Measurements from ENCODE around the gene CA6. TPM values are rescaled to one million over a fixed set of nuclear protein-coding genes. Genes with fewer than 3 reads are reported as not detected.

Gene CA6
- total RNA-seq, 3 donors from 2014 or later (not counting 1 experiment from before 2014, with no cell fraction given) = not detected

GRCh38 chr1:8925406-8925805, 20.3 kb upstream of the CA6 start:
- H3K4me3 ChIP-seq (ENCODE audit: low read length) = no peak overlapping the region
- H3K27ac Mint-ChIP-seq = no peak overlapping the region
- DNase-seq = no peak
- H3K4me1 Mint-ChIP-seq = peaks cover 12 to 17% of the 10 kb centered on the region in 2 donors
- H3K27ac ChIP-seq (ENCODE audit: low read length) = no peak overlapping the region
- no peak overlapping the region for H3K4me3 Mint-ChIP-seq
- H3K9me3 Mint-ChIP-seq = no peaks in the 10 kb centered on the region
- H3K9me3 ChIP-seq (ENCODE audit: control insufficient read depth, insufficient read depth, low read length) = no peaks in the 10 kb centered on the region
- no peaks in the 10 kb centered on the region for H3K27me3 Mint-ChIP-seq (ENCODE audit: low read depth in 2 of 2)
- no peak for TF ChIP-seq CTCF (IDR thresholded peaks at IDR 0.05)
- H3K36me3 ChIP-seq (ENCODE audit: control insufficient read depth, insufficient read depth, low read length) = no peaks in the 10 kb centered on the region
- H3K4me1 ChIP-seq (ENCODE audit: control insufficient read depth, insufficient read depth, low read length) = peaks cover 8% of the 10 kb centered on the region
- ATAC-seq = no peak
- intact Hi-C loops (cut with micrococcal nuclease) = no loop called here
- no peaks in the 10 kb centered on the region for H3K27me3 ChIP-seq (ENCODE audit: control insufficient read depth, insufficient read depth, low read length)
- 22% methylated on average over 2 of the region's 2 CpGs for WGBS (ENCODE audit: insufficient coverage)
- no peaks in the 10 kb centered on the region for H3K36me3 Mint-ChIP-seq

DNA sequence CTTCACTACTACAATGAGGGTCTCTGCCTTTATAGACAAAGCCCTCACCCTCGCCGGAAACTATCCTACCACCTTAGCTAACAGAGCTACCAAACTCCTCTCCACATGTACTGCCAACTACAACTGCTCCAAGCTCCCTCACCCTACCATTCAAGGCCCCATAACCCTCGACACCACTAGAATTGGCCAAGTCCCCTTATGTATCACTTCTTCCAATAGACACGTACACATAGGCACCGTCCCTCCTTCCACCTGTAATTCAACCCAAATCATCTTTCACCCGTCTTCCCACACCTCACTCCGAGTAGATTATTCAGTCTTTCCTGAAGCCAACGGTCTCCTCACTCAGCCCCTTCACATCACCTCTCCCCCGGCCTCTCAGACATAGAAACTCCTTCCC, 19.7 kb upstream of the CA6 start:
- intact Hi-C loops (cut with micrococcal nuclease) = no loop called here
- no peak overlapping the region for H3K4me3 ChIP-seq (ENCODE audit: low read length)

GRCh38 chr1:8926707-8927694, 18.7 kb upstream of the CA6 start:
- H3K9me3 Mint-ChIP-seq = no peaks in the 10 kb centered on the region
- Histone ChIP-seq H3K27ac (ENCODE audit: low read length) (no peak overlapping the region), H3K36me3 (ENCODE audit: control insufficient read depth, insufficient read depth, low read length) (no peaks in the 10 kb centered on the region), H3K9me3 (ENCODE audit: control insufficient read depth, insufficient read depth, low read length) (no peaks in the 10 kb centered on the region), H3K27me3 (ENCODE audit: control insufficient read depth, insufficient read depth, low read length) (no peaks in the 10 kb centered on the region), H3K4me3 (ENCODE audit: low read length) (no peak overlapping the region), H3K4me1 (ENCODE audit: control insufficient read depth, insufficient read depth, low read length) (no peaks in the 10 kb centered on the region)
- 93% methylated on average over 12 of the region's 12 CpGs for WGBS (ENCODE audit: insufficient coverage)
- DNase-seq = peak in 1 of 2 donors; percentile 61
- peaks cover 0 to 3% of the 10 kb centered on the region in 2 donors for H3K4me1 Mint-ChIP-seq
- H3K36me3 Mint-ChIP-seq = no peaks in the 10 kb centered on the region
- intact Hi-C loops (cut with micrococcal nuclease) = no loop called here
- TF ChIP-seq CTCF (IDR thresholded peaks at IDR 0.05) = no peak
- no peaks in the 10 kb centered on the region for H3K27me3 Mint-ChIP-seq (ENCODE audit: low read depth in 2 of 2)
- no peak overlapping the region for H3K27ac Mint-ChIP-seq
- H3K4me3 Mint-ChIP-seq = no peak overlapping the region
- ATAC-seq = no peak

More for the DNA sequence above, 19.7 kb upstream of the CA6 start:
- Histone ChIP-seq H3K36me3 (ENCODE audit: control insufficient read depth, insufficient read depth, low read length) (no peaks in the 10 kb centered on the region), H3K4me1 (ENCODE audit: control insufficient read depth, insufficient read depth, low read length) (peaks cover 4% of the 10 kb centered on the region), H3K9me3 (ENCODE audit: control insufficient read depth, insufficient read depth, low read length) (no peaks in the 10 kb centered on the region), H3K27me3 (ENCODE audit: control insufficient read depth, insufficient read depth, low read length) (no peaks in the 10 kb centered on the region), H3K27ac (ENCODE audit: low read length) (no peak overlapping the region)
- ATAC-seq = no peak
- no peaks in the 10 kb centered on the region for H3K36me3 Mint-ChIP-seq
- H3K27ac Mint-ChIP-seq = no peak overlapping the region
- H3K4me3 Mint-ChIP-seq = no peak overlapping the region
- no peaks in the 10 kb centered on the region for H3K27me3 Mint-ChIP-seq (ENCODE audit: low read depth in 2 of 2)
- TF ChIP-seq CTCF (IDR thresholded peaks at IDR 0.05) = no peak
- peaks cover 8 to 14% of the 10 kb centered on the region in 2 donors for H3K4me1 Mint-ChIP-seq
- 85% methylated on average over 9 of the region's 9 CpGs for WGBS (ENCODE audit: insufficient coverage)
- no peak for DNase-seq
- no peaks in the 10 kb centered on the region for H3K9me3 Mint-ChIP-seq

Measured in natural killer cell (primary cell).